Peyer's patch (tissue), 4 donors: ENCODE data around the gene ARHGEF4.

ENCODE experiments used
- CTCF ChIP-seq, 6 experiments: fragments of 450-650 bp in 4 of 6; fragments of 200-600 bp in 2 of 6; sonication (generic) in 1 of 6; IDR thresholded peaks; one replicate each; pipeline ENCODE4 v1.5.1; 2017 to 2019; ENCODE audit warnings: antibody characterized with exemption in 6 of 6, mild to moderate bottlenecking in 3 of 6, moderate library complexity in 1 of 6
- POLR2A ChIP-seq, 2 donors: fragments of 450-650 bp; IDR thresholded peaks; one replicate each; pipeline ENCODE4 v1.5.1; 2017; ENCODE audit warnings: antibody characterized with exemption in 2 of 2, mild to moderate bottlenecking in 2 of 2, moderate library complexity in 2 of 2

GRCh38 chr2:130820279-130820861 is 16.3 kb upstream of the ARHGEF4 start:
- TF ChIP-seq CTCF (IDR thresholded peaks at IDR 0.05) (no peak), POLR2A (IDR thresholded peaks at IDR 0.05) (no peak)
